HG02840 (cell line): ENCODE results near the gene DNAH5.
A peak's percentile ranks its signal among the peaks of the same experiment; 100 is the strongest.
"Not testable (repeated sequence)": the region's sequence is repeated elsewhere in the genome, so short reads cannot be mapped to it uniquely, and the experiment has no call there.

Experiments
- ATAC-seq: cut with Tn5 transposase; IDR thresholded peaks from one replicate; pipeline ENCODE4 v1.9.1; 2021; ENCODE audit warnings: mild to moderate bottlenecking, moderate library complexity, moderate number of reproducible peaks; ENCODE audit not compliant: unreplicated experiment, low FRiP score

The DNAH5 gene, protein sequence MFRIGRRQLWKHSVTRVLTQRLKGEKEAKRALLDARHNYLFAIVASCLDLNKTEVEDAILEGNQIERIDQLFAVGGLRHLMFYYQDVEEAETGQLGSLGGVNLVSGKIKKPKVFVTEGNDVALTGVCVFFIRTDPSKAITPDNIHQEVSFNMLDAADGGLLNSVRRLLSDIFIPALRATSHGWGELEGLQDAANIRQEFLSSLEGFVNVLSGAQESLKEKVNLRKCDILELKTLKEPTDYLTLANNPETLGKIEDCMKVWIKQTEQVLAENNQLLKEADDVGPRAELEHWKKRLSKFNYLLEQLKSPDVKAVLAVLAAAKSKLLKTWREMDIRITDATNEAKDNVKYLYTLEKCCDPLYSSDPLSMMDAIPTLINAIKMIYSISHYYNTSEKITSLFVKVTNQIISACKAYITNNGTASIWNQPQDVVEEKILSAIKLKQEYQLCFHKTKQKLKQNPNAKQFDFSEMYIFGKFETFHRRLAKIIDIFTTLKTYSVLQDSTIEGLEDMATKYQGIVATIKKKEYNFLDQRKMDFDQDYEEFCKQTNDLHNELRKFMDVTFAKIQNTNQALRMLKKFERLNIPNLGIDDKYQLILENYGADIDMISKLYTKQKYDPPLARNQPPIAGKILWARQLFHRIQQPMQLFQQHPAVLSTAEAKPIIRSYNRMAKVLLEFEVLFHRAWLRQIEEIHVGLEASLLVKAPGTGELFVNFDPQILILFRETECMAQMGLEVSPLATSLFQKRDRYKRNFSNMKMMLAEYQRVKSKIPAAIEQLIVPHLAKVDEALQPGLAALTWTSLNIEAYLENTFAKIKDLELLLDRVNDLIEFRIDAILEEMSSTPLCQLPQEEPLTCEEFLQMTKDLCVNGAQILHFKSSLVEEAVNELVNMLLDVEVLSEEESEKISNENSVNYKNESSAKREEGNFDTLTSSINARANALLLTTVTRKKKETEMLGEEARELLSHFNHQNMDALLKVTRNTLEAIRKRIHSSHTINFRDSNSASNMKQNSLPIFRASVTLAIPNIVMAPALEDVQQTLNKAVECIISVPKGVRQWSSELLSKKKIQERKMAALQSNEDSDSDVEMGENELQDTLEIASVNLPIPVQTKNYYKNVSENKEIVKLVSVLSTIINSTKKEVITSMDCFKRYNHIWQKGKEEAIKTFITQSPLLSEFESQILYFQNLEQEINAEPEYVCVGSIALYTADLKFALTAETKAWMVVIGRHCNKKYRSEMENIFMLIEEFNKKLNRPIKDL (N-terminal part only)

DNA sequence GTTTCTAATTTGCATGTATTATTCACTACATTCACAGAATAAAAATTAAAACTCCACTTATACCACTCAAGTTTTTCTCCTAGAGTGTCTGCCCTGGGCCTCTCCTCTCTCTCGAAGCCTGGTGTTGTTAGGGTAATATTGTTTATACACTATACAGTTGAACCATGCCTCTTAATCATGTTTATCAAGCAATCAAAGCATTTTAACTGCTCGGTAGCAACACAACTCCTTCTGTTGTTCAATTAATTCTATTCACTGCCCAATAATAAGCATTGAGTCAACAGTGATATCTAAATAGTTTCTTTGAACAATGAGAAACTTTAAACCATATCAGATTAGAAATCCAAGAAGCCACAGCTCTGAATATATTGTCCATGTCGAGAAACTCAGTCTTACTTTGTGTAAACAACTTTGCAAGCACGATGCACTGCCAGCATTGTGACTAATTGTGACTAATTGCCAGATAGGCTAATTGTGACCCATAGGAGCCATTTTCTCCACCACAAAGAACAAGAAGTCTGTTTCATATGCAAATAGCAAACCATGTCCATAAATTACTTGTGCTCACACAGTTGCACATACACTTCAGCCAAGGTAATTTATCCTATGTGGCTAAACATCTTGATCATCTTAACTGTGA is at the start of gene DNAH5:
TSS of gene DNAH5 (minus strand) at position 129 of the 640 bp plus-strand sequence. CDS start 250 bp downstream, outside the sequence.
- no peak for ATAC-seq

DNA sequence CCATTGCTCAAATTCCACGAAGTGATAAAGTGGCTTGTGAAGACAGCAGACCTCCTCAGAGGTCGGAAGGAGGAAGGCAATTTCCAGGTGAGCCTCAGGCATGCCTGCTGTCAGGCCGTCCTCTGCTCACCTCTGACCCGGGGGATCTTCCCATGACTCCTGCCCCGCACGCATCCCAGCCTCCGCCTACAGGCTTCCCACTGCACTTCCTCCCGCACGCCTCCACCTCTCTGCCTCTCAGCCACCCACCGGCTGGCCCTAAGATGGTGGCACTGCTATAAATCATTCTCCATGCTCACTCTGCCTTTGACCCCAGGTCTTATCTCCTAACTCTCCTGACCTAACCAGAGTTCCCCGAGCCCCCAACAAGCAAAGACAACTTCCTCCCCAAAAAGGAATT is 49.4 kb upstream of the DNAH5 start:
- ATAC-seq, result no peak

DNA sequence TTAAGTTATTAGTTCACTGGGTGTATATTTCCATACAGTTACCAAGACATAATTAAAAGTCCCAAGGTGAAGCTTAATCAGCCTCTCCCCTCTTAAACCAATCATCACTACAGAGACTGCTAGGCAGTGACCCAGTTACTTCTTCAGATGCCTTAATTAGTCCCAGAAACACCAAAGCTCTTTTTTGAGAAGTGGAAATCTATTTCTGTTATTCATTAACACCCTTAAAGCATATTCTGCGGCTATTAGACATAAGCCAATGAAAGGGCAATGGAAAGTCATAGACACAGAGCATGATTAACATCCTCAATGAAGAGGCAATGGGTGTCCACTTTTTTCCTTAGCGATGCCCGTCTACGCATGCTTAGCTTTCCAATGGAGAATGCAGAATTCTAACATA is 48.3 kb upstream of the DNAH5 start:
- ATAC-seq, result no peak

DNA sequence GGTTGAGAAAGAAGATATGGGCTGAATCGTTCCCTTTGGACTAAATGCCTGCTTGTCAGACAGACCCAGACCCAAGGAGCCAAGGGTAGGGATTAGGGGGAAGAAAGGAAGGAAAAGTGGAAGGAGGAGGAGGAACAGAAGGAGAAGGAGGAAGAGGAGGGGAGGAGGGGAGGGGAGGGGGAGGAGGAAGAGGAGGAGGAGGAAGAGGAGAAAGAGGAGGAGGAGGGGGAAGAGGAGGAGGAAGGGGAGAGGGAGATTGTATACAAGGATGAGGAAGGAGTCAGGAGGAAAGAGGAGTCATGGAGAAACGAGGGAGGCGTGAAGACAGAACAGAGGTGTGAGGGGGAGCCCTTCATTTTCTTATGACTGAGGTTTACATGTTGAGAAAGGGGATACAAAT is 46.9 kb upstream of the DNAH5 start:
- ATAC-seq, result no peak

DNA sequence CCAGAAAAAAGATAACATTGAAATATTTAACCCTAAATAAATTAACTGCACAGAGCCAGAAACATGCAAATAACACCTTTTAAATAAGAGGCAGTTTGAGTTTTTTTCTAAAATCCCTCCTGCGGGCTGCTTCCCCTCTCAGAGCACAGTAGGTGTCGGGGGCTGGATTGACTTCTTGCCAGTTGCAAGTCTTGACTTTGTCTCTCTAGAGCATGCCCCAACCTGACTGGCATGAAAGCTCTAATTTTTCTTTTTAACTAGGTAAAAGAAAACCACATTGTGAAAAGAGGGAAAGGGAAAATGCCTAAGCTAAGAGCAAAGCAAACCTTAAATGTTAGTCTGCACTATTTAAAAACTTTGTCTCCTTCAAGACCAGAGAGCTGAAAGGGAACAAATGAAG is 46.4 kb upstream of the DNAH5 start:
- ATAC-seq, result no peak

DNA sequence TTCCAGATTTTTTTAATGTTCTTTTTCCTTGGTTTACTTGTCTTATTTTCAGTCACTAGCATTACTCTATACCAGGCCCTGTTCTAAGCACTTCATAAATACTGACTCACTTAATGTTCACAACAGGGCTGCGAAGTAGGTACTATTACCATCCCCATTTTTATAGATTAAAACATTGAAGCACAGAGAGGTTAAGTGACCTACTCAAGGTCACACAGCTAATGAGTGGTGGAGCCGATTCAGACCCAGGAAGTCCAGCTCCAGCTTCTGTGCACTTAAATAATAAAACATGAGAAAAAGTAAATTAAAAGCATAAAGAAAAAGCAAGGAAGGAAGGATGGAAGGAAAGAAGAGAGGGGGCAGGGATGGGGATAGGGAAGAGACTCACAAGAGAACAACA is 45.3 kb upstream of the DNAH5 start:
- ATAC-seq, result no peak

DNA sequence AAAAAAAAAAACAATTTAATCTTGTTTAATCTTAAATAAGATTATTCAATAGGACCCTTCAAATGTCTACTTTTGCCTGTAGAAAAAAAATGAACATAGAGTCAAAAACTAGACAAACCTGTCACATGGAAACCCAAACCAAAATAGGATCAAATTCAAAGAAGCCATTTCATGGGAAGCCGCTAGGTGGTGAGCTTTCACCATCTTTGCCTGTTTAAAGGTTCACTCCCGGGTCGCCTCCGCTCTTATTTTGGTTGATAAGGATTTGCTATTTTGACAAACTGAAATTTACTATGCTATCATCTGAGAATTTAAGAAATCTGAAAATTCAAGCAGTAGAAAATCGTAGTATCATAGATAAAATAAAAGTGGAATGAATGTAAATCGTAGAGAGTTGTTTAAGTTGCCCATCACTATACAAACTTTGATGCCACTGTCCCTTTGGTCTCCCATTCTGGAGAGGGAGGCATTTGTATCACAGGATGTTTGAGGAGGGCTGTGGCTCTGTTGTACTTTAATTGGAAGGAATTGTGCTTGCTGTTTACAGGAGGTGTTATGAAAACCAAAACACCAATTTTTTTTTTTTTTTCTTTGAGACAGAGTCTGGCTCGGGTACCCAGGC is 43.5 kb upstream of the DNAH5 start:
- peak; percentile 54 for ATAC-seq

DNA sequence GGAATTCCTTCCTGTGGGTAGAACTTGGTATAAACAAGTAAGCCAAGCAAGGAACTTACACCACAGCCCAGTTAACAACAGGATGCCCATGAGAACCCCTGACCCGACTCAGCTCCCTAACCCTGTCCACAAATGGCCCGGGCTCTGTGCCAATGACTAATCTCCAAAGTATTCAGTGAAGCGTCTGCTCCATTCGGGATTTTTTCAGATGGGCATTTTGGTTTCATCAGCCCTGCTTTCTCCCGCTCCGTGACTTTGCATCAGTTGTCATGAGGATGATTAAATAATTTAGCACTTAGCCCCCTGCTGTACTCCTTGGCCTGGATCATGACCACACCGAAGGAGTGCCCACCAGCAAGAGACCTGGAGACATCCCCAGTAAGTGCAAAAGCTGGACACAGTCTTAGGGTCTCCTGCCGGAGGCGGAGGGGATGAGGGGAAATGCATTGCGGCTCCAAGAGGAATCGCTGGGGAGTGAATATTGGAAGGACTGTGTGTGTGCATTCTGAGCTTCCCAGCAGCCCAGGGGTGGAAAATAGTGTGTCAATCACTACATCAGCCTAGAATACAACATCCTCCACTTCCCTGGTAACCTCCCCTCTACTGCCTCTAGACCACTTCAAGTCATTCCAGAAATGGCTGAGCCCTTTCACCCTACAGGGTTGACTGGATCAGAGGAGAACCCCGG is 41.4 kb upstream of the DNAH5 start:
- ATAC-seq, result no peak

DNA sequence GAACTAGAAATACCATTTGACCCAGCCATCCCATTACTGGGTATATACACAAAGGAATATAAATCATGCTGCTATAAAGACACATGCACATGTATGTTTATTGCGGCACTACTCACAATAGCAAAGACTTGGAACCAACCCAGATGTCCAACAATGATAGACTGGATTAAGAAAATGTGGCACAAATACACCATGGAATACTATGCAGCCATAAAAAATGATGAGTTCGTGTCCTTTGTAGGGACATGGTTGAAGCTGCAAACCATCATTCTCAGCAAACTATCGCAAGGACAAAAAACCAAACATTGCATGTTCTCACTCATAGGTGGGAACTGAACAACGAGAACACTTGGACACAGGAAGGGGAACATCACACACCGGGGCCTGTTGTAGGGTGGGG is 40.4 kb upstream of the DNAH5 start:
- not testable (repeated sequence) for ATAC-seq

DNA sequence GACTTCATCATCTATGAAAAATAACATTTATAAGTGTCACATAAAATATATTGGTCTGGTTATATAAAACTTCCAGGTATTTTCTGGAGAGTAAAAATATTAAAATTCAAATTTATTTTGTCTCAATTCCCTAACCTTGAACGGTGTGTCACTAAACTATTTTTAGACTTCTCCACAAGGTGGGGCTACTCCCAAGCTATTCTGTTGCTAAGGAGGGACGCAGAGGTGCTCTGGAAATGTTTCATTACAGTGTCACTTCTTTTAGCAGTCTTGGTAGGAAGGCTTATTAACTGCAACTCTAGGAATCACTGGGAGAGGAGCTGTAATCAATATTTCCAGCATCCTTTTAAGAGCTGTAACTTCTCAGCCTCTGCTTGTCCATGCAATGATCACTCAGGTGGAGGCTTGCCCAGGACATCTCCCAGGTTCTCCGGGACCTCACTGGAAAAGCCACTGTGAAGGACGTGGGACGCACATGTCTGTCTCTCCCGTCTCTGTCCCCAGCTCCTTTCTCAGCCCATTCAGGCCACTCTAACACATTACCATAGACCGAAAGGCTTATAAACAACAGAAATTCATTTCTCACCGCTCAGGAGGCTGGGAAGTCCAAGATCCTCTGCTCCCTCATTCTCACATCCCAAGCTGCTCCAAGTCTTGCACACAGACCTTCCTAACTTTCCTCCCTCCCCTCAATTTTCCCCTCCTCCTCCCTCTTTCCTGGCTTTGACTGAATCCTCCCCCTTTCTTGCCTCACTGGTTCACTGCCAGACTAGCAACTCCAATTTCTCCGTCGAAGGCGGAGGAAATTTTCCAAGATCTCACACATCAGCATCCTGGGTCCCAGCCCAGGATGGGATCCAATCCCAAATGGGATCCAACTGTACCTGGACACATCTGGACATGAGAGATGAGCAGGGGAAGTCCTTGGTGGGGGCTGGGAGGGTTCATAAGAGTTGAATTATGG is 32.7 kb upstream of the DNAH5 start:
- ATAC-seq, result no peak

DNA sequence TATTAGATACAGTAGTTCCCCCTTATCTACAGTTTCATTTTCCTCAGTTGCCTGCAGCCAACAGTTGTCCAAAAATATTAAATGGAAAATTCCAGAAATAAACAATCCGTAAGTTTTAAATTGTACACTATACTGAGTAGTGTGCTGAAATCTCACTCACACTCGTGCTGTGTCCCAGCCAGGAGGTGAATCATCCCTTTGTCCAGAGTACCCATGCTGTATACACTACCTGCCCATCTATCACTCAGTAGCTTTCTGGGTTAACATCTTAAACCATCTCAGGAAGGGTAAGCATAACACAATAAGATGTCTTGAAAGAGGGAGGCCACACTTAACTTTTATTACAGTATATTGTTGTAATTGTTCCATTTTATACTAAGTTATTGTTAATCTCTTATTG is 31.7 kb upstream of the DNAH5 start:
- no peak for ATAC-seq

DNA sequence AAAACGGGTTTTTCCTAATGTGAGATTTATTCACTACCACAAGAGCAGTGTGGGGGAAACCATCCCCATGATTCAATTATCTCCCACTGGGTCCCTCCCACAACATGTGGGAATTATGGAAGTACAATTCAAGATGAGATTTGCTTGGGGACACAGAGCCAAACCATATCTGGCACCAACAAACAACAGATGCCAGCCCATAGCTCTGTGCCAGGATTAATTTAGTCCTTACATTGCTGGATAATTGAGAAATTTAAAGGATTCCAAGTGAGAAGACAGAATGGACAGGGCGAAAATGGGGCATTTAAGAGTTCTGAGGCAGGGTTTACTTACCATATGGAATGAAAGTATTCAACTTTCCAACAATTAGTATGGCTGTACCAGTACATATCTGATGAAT is 30.8 kb upstream of the DNAH5 start:
- no peak for ATAC-seq

DNA sequence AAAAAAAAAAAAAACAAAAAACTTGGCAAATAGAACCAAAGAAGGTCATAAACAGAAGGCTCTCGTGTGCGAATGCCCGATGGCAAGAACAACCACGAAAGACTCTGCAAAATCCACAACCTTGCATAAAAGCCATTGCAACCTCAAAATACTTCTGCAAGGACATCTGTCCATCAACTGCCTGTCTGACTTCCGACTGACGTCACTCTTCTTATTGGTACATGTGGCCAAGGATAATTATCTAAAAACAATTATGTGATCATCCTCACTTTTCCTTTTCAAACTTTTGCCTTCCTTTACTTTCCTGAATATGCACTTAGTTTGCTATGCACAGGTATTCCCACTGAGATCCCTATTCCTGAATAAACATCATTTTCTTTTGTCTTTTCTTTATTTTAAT is 29.2 kb upstream of the DNAH5 start:
- ATAC-seq, result no peak

DNA sequence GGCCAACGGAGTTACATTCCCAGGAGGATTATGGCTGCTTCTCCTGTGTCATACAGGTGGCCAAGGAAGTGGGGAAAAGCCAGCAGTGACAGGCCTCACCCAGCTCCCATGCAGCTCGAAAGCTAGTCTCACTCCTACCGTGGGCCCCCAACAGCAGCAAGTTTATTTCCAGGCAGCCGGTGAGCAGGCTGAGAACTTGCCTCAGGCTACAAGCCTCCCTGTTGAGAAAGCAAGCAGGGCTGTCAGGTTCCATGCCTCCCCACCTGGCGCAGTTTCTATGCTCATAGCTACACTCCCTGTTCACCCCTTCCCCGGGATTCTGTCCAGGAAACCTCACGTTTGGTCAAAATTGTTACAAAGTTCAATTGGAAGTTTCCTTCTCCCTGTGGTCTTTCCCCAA is 27.5 kb upstream of the DNAH5 start:
- ATAC-seq, result no peak

DNA sequence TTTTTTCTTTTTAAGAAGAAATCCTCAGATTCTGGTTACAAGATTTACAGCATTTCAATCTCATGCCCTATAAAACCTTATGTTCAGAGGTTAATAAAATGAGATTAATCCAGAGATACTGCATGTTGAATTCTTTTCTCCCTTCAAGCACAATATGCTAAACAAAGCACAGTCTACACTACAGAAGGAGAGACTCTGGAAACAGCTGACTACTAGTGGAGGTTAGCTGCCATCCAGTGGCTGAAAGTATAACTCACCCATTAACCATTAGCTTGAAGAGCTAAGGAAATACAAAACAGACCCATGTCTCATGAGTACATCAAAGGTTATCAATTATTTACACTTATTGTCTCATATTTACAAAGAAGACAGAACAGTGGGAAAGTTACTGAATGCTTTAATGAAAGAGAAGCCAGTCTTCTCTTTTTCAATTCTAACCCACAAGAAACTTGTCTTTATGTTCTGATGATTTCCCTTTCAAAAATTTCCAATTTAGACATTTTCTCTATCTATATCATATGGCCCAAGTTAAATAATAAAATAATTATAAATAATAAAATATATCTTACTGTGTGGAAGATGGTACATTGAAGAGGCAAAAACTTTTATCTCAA is 12.7 kb upstream of the DNAH5 start:
- no peak for ATAC-seq

DNA sequence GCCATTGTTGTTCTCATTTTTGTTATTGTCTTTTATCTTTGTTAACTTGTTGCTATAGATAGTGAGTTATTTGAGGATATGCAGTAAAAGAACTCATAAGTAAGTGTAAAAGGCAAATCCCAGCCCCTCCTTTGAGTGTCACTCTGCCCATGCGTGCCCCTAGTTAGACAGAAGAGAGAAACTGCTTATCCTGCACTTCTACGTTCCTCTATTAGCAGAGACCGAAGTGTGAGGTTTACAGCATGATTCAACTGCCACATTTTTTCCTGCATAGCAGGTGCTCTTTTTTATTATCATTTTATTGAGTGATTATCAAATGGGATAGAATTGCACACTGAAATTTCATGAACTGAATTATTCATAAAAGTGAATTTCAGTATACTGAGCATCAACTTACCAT is 12.0 kb upstream of the DNAH5 start:
- no peak for ATAC-seq

DNA sequence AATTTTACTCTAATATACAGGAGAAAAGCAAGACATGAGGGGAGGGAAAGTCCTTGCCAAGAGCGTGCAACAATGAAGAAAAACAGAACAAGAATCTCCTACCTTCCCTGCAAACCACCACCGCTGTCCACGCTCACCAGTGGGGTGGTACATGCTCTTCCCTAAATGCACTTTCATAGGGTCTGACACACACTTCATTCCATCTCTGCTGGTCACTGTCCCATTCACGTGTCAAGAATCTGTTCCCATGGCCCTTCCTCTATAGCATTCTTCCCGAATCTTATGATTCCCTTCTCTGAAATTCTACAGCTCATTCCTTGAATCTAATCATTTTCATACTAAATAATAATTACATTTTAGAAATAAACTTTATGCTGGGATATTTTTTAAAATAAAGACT is 11.4 kb upstream of the DNAH5 start:
- ATAC-seq, result no peak

DNA sequence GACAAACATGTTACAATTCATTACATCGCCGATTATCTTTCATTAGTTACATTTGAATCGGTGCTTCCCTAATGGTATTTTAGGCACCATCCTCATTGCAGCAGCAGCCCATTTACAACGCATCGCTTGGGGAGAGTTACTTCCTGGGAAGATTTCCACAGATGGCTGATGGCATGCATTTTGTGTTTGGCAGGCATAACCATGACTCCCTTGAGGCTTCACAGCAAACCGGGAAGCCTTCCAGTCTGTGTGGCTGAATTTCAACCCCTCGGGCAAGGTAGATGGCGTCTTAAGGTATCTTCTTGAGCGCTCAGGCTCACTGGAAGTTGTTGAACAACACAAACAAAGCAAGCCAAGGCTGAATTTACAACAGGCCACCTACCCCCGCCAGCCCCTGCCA is 1.6 kb upstream of the DNAH5 start:
- ATAC-seq, result no peak
